HEK293 (cell line): Measurements from ENCODE around the gene CTXND2.

Experiments
- CTCF ChIA-PET: fragments of 350-600 bp; formaldehyde crosslinking; extraction: SDS; loops from one replicate; lab custom pipeline; 2021; ENCODE audit warnings: antibody characterized with exemption; lab: Yijun Ruan, JAX
- POLR2A ChIA-PET: fragments of 300-600 bp; formaldehyde crosslinking; extraction: SDS; loops from one replicate; lab custom pipeline; 2020; ENCODE audit warnings: antibody characterized with exemption, inconsistent platforms; lab: Yijun Ruan, JAX
- H3K27ac ChIP-seq: fragments of 200-500 bp; sonication (Bioruptor generic); 2 replicates; pipeline ENCODE4 v1.5.1; 2014; ENCODE audit warnings: low read depth, low read length, control low read depth, inconsistent platforms; ENCODE audit errors: extremely low read depth
- H3K36me3 ChIP-seq, 2 experiments: fragments of 200-500 bp in 1 of 2; sonication (Bioruptor generic) in 1 of 2; 1 replicate in 1 of 2; 2 replicates in 1 of 2; pipeline ENCODE4 v1.5.1; 2014 to 2017; ENCODE audit warnings: inconsistent platforms in 2 of 2, low read length in 2 of 2; ENCODE audit not compliant: control insufficient read depth in 2 of 2, insufficient read depth in 1 of 2
- H3K4me1 ChIP-seq: fragments of 200-500 bp; sonication (Bioruptor generic); 2 replicates; pipeline ENCODE4 v1.5.1; 2014; ENCODE audit warnings: mild to moderate bottlenecking, low read length, inconsistent platforms; ENCODE audit not compliant: control insufficient read depth, insufficient read depth
- H3K4me3 ChIP-seq: 2 replicates; pipeline ENCODE4 v1.5.1; 2011; ENCODE audit warnings: low read depth, mild to moderate bottlenecking, control low read depth, low read length, moderate library complexity
- H3K9me3 ChIP-seq: fragments of 200-500 bp; sonication (Bioruptor generic); 2 replicates; pipeline ENCODE4 v1.5.1; 2014; ENCODE audit warnings: low read depth, low read length, inconsistent platforms; ENCODE audit not compliant: control insufficient read depth, insufficient read depth
- PRDM1 ChIP-seq: fragments of 450-650 bp; formaldehyde crosslinking; IDR thresholded peaks from 2 replicates; pipeline ENCODE4; 2016; ENCODE audit warnings: missing biosample characterization, missing genetic modification characterization
- SP7 ChIP-seq: fragments of 450-650 bp; formaldehyde crosslinking; IDR thresholded peaks from 2 replicates; pipeline ENCODE4 v1.5.1; 2016; ENCODE audit warnings: missing biosample characterization, missing genetic modification characterization
- ZBTB21 ChIP-seq: fragments of 450-650 bp; formaldehyde crosslinking; IDR thresholded peaks from 2 replicates; pipeline ENCODE4 v1.5.1; 2017; ENCODE audit warnings: missing biosample characterization, missing genetic modification characterization
- ZBTB26 ChIP-seq: fragments of 450-650 bp; formaldehyde crosslinking; optimal IDR thresholded peaks from 2 replicates; pipeline ENCODE3; 2016; ENCODE audit warnings: missing biosample characterization, mild to moderate bottlenecking, missing genetic modification characterization
- ZBTB48 ChIP-seq: fragments of 450-650 bp; formaldehyde crosslinking; IDR thresholded peaks from 2 replicates; pipeline ENCODE4 v1.5.1; 2016; ENCODE audit warnings: missing biosample characterization, missing genetic modification characterization
- ZBTB7A ChIP-seq: fragments of 450-650 bp; formaldehyde crosslinking; IDR thresholded peaks from 2 replicates; pipeline ENCODE4 v1.5.1; 2016; ENCODE audit warnings: low read depth, missing biosample characterization, missing genetic modification characterization
- ZNF10 ChIP-seq: fragments of 450-650 bp; formaldehyde crosslinking; IDR thresholded peaks from 2 replicates; pipeline ENCODE4 v1.5.1; 2017; ENCODE audit warnings: missing biosample characterization, missing genetic modification characterization
- ZNF112 ChIP-seq: fragments of 450-650 bp; formaldehyde crosslinking; IDR thresholded peaks from 2 replicates; pipeline ENCODE4 v1.5.0; 2017; ENCODE audit warnings: missing biosample characterization, missing genetic modification characterization
- ZNF146 ChIP-seq: fragments of 450-650 bp; formaldehyde crosslinking; IDR thresholded peaks from 2 replicates; pipeline ENCODE4 v1.5.1; 2016; ENCODE audit warnings: missing biosample characterization, missing genetic modification characterization
- ZNF175 ChIP-seq: fragments of 450-650 bp; formaldehyde crosslinking; IDR thresholded peaks from 2 replicates; pipeline ENCODE4 v1.5.1; 2016; ENCODE audit warnings: missing biosample characterization, missing genetic modification characterization
- ZNF266 ChIP-seq: fragments of 450-650 bp; formaldehyde crosslinking; IDR thresholded peaks from 2 replicates; pipeline ENCODE4 v1.5.1; 2016; ENCODE audit warnings: missing biosample characterization, missing genetic modification characterization, low read depth
- ZNF311 ChIP-seq: fragments of 450-650 bp; formaldehyde crosslinking; IDR thresholded peaks from 2 replicates; pipeline ENCODE4 v1.5.1; 2017; ENCODE audit warnings: missing biosample characterization, missing genetic modification characterization, borderline replicate concordance
- ZNF366 ChIP-seq: fragments of 450-650 bp; formaldehyde crosslinking; conservative IDR thresholded peaks from 2 replicates; pipeline ENCODE4 v1.5.1; 2016; ENCODE audit warnings: missing biosample characterization, missing genetic modification characterization
- ZNF544 ChIP-seq: fragments of 450-650 bp; formaldehyde crosslinking; IDR thresholded peaks from 2 replicates; pipeline ENCODE4 v1.5.0; 2017; ENCODE audit warnings: missing biosample characterization, missing genetic modification characterization
- ZNF548 ChIP-seq: fragments of 450-650 bp; formaldehyde crosslinking; IDR thresholded peaks from 2 replicates; pipeline ENCODE4 v1.5.1; 2016; ENCODE audit warnings: missing biosample characterization, missing genetic modification characterization
- ZNF623 ChIP-seq: fragments of 450-650 bp; formaldehyde crosslinking; IDR thresholded peaks from 2 replicates; pipeline ENCODE4 v1.5.1; 2016; ENCODE audit warnings: missing biosample characterization, missing genetic modification characterization
- ZNF677 ChIP-seq: fragments of 450-650 bp; IDR thresholded peaks from 2 replicates; pipeline ENCODE4 v1.5.0; 2018; ENCODE audit warnings: missing biosample characterization, mild to moderate bottlenecking, missing genetic modification characterization, moderate library complexity
- ZNF707 ChIP-seq: fragments of 450-650 bp; formaldehyde crosslinking; IDR thresholded peaks from 2 replicates; pipeline ENCODE4 v1.5.1; 2016; ENCODE audit warnings: missing biosample characterization, missing genetic modification characterization
- ZNF747 ChIP-seq: fragments of 450-650 bp; formaldehyde crosslinking; IDR thresholded peaks from 2 replicates; pipeline ENCODE4 v1.5.1; 2016; ENCODE audit warnings: missing biosample characterization, missing genetic modification characterization
- ZNF791 ChIP-seq: fragments of 450-650 bp; formaldehyde crosslinking; IDR thresholded peaks from 2 replicates; pipeline ENCODE4 v1.5.1; 2016; ENCODE audit warnings: missing biosample characterization, missing genetic modification characterization
- ZSCAN23 ChIP-seq: fragments of 450-650 bp; formaldehyde crosslinking; IDR thresholded peaks from 2 replicates; pipeline ENCODE4 v1.5.1; 2016; ENCODE audit warnings: missing biosample characterization, missing genetic modification characterization
- TF ChIP-seq, protein P1 (sequence below): fragments of 450-650 bp; formaldehyde crosslinking; IDR thresholded peaks from 2 replicates; pipeline ENCODE4 v1.5.1; 2017; ENCODE audit warnings: missing biosample characterization, missing genetic modification characterization

CTXND2 gene

DNA sequence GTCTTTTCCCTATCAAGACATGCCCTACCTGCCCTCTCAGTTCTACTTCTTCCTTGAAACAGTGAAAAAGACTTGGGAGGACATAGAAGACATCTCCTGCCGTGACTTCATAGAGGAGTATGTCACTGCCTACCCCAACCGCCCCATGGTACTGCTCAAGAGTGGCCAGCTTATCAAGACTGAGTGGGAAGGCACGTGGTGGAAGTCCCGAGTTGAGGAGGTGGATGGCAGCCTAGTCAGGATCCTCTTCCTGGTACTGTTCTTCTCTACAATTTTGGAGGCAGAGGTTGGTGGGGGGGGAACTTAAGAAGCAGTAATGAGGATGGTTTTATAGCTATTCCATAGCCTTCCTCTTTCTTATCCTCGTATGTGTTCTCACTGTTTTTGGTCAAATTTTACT lies 57.9 kb downstream of the CTXND2 start:
- Histone ChIP-seq H3K4me1 (no peaks in the 10 kb centered on the region), H3K9me3 (no peaks in the 10 kb centered on the region), H3K36me3 (peaks cover 84 to 95% of the 10 kb centered on the region in 2 experiments), H3K27ac (no peak overlapping the region), H3K4me3 (no peak overlapping the region)
- POLR2A ChIA-PET: no interaction called here
- no peak for TF ChIP-seq ZNF311
- TF ChIP-seq ZNF747 (tag by site-specific recombination): no peak
- no peak for TF ChIP-seq ZNF10 (tag by site-specific recombination)
- no peak for TF ChIP-seq ZNF707 (tag by site-specific recombination)
- TF ChIP-seq ZNF175 (tag by site-specific recombination): no peak
- TF ChIP-seq ZBTB26 (tag by site-specific recombination): no peak
- no peak for TF ChIP-seq SP7
- TF ChIP-seq ZNF266 (tag by site-specific recombination): no peak
- TF ChIP-seq ZBTB21 (tag by site-specific recombination): no peak
- TF ChIP-seq ZNF366 (tag by site-specific recombination): no peak
- TF ChIP-seq ZBTB7A (tag by site-specific recombination): no peak
- no peak for TF ChIP-seq ZBTB48
- no peak for TF ChIP-seq ZNF146
- TF ChIP-seq ZNF548 (tag by site-specific recombination): no peak
- CTCF ChIA-PET: interaction anchor here (0.6 kb wide), 1 partner anchor 476 kb away, joined by 3 read pairs; no protein-coding TSS in a partner anchor

- no peak overlapping the region for H3K27ac ChIP-seq
- H3K4me1 ChIP-seq: no peaks in the 10 kb centered on the region
- H3K36me3 ChIP-seq: peaks cover 49 to 84% of the 10 kb centered on the region in 2 experiments
- no peaks in the 10 kb centered on the region for H3K9me3 ChIP-seq
- TF ChIP-seq PRDM1 (tag by site-specific recombination): peak; percentile 50; the same call in 1 of the 2 replicates
- TF ChIP-seq ZNF791: no peak
- TF ChIP-seq, protein P1, sequence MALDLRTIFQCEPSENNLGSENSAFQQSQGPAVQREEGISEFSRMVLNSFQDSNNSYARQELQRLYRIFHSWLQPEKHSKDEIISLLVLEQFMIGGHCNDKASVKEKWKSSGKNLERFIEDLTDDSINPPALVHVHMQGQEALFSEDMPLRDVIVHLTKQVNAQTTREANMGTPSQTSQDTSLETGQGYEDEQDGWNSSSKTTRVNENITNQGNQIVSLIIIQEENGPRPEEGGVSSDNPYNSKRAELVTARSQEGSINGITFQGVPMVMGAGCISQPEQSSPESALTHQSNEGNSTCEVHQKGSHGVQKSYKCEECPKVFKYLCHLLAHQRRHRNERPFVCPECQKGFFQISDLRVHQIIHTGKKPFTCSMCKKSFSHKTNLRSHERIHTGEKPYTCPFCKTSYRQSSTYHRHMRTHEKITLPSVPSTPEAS (tag by site-specific recombination): no peak
- TF ChIP-seq, all 188 proteins: peak for 1
- no peak overlapping the region for H3K4me3 ChIP-seq
- ChIA-PET CTCF (no interaction called here), POLR2A (no interaction called here)
Measured at GRCh38 chr1:150954708-150955107, 67.8 kb downstream of the CTXND2 start.

DNA sequence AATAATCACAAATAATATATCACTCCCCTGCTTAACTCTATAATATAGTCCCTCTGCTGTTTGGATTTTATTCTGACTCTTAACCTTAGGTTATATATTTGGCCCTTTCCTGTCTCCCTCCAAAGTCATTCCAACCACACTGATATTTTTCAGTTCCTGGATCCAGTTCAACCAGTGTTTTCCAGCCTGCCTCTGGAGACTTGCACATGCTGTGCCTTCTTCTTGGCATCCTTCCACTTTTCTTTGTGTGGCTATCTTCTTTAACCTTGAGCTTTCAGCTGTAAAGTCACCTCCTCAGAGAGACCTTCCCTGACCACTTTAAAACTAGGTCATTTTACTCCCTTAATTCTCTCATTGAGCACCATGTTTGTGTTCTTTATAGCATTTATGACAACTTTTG lies 68.3 kb downstream of the CTXND2 start:
- Histone ChIP-seq H3K4me3 (no peak overlapping the region), H3K27ac (no peak overlapping the region), H3K9me3 (no peaks in the 10 kb centered on the region), H3K4me1 (no peaks in the 10 kb centered on the region), H3K36me3 (peaks cover 50 to 83% of the 10 kb centered on the region in 2 experiments)
- ChIA-PET POLR2A (no interaction called here), CTCF (no interaction called here)
- TF ChIP-seq ZNF677 (tag by site-specific recombination) (peak; percentile 90), ZNF112 (tag by site-specific recombination) (no peak), ZNF623 (peak; percentile 57), ZSCAN23 (tag by site-specific recombination) (no peak), ZNF544 (no peak)
